ENCODE results near the gene ABHD11.

The ABHD11 gene

GRCh38 chr7:73700581-73701134 is 37.9 kb downstream of the ABHD11 start:
- no peak for DNase-seq

DNA sequence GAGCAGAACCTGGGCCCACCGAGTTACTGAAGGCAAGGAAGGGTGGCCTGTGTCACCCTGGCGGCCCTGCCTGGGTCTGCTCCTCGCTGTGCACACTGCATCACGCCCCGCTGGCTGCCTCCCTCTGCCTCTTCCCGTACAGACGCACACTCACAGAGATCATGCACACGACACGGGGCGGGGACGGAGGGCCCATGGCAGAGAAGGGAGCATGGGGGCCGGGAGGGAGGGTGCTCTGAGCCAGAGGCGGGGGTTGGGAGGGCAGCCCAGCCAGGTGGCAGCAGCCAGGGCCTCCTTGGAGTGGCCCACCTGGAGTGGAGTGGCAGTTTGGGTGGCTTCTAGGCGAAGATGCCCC is 38.6 kb downstream of the ABHD11 start:
- DNase-seq = no peak

GRCh38 chr7:73699370-73700068 is 39.1 kb downstream of the ABHD11 start:
- DNase-seq = no peak

- no peak for DNase-seq
These were observed 40.2 kb downstream of the ABHD11 start for GRCh38 chr7:73698410-73698809.

- DNase-seq = no peak
These were observed 42.2 kb downstream of the ABHD11 start for GRCh38 chr7:73696372-73696771.

GRCh38 chr7:73690646-73691045 is 48.0 kb downstream of the ABHD11 start:
- DNase-seq = no peak

GRCh38 chr7:73688288-73688687 is 50.3 kb downstream of the ABHD11 start:
- DNase-seq = no peak

Data from NCI-H1105 treated with DMSO at 0.1 percent for 48 hours (cell line).